Measurements from ENCODE around the gene HOXA6. TPM values are rescaled to one million over a fixed set of nuclear protein-coding genes. Genes with fewer than 3 reads are reported as not detected.

HOXA6 gene
- total and polyA plus RNA-seq, 9 of the 15 experiments (the other 6 are each of a cell fraction or from before 2014, with no cell fraction given), result not detected

GRCh38 chr7:27132214-27132613 lies 15.4 kb downstream of the HOXA6 start:
- Histone ChIP-seq H3K4me2 (ENCODE audit: insufficient read depth, low read length) (no peak overlapping the region), H3K79me2 (ENCODE audit: control insufficient read depth, insufficient read depth, low read length) (no peaks in the 10 kb centered on the region), H3K36me3 (ENCODE audit: control insufficient read depth, insufficient read depth, low read length) (no peaks in the 10 kb centered on the region), H3K4me3 (no peak overlapping the region), H3K9ac (ENCODE audit: insufficient read depth in 1 of 2, low read depth in 2 of 2, low read length in 2 of 2) (no peak overlapping the region), H4K20me1 (replicated peaks; ENCODE audit: control insufficient read depth, insufficient read depth, low read length) (no peaks in the 10 kb centered on the region; the same call in 1 of the 2 replicates), H3K9me1 (ENCODE audit: control insufficient read depth, insufficient read depth, low read length) (no peaks in the 10 kb centered on the region), H3K9me3 (replicated peaks; ENCODE audit: control insufficient read depth, insufficient read depth, low read depth, low read length) (no peaks in the 10 kb centered on the region), H2AFZ (ENCODE audit: low read depth, low read length) (no peak overlapping the region), H3K27ac (ENCODE audit: extremely low read depth, low read depth, low read length) (no peak overlapping the region), H3K27me3 (ENCODE audit: control insufficient read depth in 2 of 2, insufficient read depth in 2 of 2, low read length in 2 of 2) (peaks cover 20 to 31% of the 10 kb centered on the region in 2 experiments), H3K4me1 (replicated peaks in 1 of 2; ENCODE audit: control insufficient read depth in 2 of 2, insufficient read depth in 2 of 2, low read length in 2 of 2) (peaks cover 0 to 7% of the 10 kb centered on the region in 2 experiments; a peak in 1 of 5 replicates)
- DNase-seq (ENCODE audit: extremely low read depth in 1 of 4, low spot score in 3 of 4), result no peak
- intact Hi-C loops (cut with micrococcal nuclease) (no loop called here), in situ Hi-C loops (cut with MboI) (no loop called here)
- ChIA-PET CTCF (ENCODE audit: low intra/inter-chr PET ratio) (no interaction called here), POLR2A (no interaction called here)
- no peak for ATAC-seq
- TF ChIP-seq IFI16 (CRISPR knock-in tag; IDR thresholded peaks at IDR 0.05), result no peak
- no peak for TF ChIP-seq TFAM (CRISPR knock-in tag; conservative IDR thresholded peaks at IDR 0.05)
- TF ChIP-seq FOXK2 (conservative IDR thresholded peaks at IDR 0.05 in 1 of 2, IDR thresholded peaks at IDR 0.05 in 1 of 2; ENCODE audit: low read depth in 2 of 2), result no peak
- no peak for TF ChIP-seq MECOM (CRISPR knock-in tag; IDR thresholded peaks at IDR 0.05)
- TF ChIP-seq HDAC2 (IDR thresholded peaks at IDR 0.05), result no peak
- no peak for TF ChIP-seq SREBF2 (CRISPR knock-in tag; IDR thresholded peaks at IDR 0.05)
- no peak for TF ChIP-seq DDX20 (tag; IDR thresholded peaks at IDR 0.05; ENCODE audit: low read depth)
- TF ChIP-seq SMARCE1 (IDR thresholded peaks at IDR 0.05), result no peak
- TF ChIP-seq ELF2 (CRISPR knock-in tag; IDR thresholded peaks at IDR 0.05), result no peak
- no peak for TF ChIP-seq SLC30A9 (CRISPR knock-in tag; IDR thresholded peaks at IDR 0.05)
- TF ChIP-seq ZKSCAN1 (IDR thresholded peaks at IDR 0.05; ENCODE audit: low read depth, low read length), result no peak
- TF ChIP-seq E2F3 (CRISPR knock-in tag; IDR thresholded peaks at IDR 0.05), result no peak
- no peak for TF ChIP-seq MYC (IDR thresholded peaks at IDR 0.05; ENCODE audit: low read depth, low read length)
- TF ChIP-seq MYC (CRISPR knock-in tag; IDR thresholded peaks at IDR 0.05; ENCODE audit: borderline replicate concordance, low read depth), result no peak
- TF ChIP-seq TCF7 (IDR thresholded peaks at IDR 0.05; ENCODE audit: borderline replicate concordance), result no peak
- TF ChIP-seq MLLT1 (IDR thresholded peaks at IDR 0.05), result no peak
- no peak for TF ChIP-seq PHB2 (IDR thresholded peaks at IDR 0.05; ENCODE audit: low read depth)
- BruUV-seq (replicated peaks), result no TSS peak
- FAIRE-seq, result no peak
- WGBS (ENCODE audit: insufficient coverage, low coverage, missing lambda C conversion rate), result 6% methylated on average over 2 of the region's 2 CpGs
